ENCODE measurements around the gene KLHL29.

DNA sequence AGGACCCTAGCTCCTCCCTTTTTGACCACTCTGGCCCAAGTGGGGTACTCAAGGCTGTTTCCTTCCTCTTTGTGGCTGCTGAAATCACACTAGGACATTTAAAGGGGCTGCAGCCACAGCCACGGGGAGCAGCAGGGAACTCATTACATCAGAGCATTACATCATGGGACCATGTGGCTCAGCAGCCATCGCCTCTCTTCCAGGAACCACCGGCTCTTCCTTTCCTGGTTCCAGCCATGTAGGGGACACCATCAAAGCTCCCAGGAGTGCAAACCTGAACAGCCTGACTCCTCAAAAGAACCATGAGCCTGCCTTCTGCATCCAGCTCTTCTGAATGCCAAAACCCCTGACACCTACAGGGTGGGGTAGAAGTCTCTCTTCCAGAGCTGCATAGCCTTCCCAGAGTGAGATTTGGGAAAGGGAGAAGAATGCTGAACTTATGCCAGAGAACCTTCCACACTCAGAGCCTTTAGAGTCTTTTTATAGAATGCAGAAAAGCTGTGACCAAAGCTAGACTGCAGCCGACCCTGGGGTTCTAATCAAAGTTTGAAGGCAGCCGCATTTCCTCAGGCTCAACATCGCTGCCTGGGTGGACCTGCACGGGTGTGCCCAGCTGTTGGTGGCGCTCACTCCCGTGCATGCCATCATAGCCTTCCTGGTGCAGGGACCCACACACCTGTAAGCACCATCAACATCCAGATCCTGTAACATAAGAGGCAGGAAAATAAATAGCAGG is 121.7 kb downstream of the KLHL29 start:
- TF ChIP-seq EZH2phosphoT487 (IDR thresholded peaks at IDR 0.05; ENCODE audit: borderline replicate concordance, low read depth) = no peak
- TF ChIP-seq, protein P1, sequence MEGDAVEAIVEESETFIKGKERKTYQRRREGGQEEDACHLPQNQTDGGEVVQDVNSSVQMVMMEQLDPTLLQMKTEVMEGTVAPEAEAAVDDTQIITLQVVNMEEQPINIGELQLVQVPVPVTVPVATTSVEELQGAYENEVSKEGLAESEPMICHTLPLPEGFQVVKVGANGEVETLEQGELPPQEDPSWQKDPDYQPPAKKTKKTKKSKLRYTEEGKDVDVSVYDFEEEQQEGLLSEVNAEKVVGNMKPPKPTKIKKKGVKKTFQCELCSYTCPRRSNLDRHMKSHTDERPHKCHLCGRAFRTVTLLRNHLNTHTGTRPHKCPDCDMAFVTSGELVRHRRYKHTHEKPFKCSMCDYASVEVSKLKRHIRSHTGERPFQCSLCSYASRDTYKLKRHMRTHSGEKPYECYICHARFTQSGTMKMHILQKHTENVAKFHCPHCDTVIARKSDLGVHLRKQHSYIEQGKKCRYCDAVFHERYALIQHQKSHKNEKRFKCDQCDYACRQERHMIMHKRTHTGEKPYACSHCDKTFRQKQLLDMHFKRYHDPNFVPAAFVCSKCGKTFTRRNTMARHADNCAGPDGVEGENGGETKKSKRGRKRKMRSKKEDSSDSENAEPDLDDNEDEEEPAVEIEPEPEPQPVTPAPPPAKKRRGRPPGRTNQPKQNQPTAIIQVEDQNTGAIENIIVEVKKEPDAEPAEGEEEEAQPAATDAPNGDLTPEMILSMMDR (IDR thresholded peaks at IDR 0.05) = no peak

Data from SK-N-SH (cell line).